DOHH2 (cell line): Measurements from ENCODE around the gene RASAL2.

Source experiments
- EZH2phosphoT487 ChIP-seq: fragments of 200-600 bp; sonication (generic); IDR thresholded peaks from 2 replicates; pipeline ENCODE4 v1.6.1; 2017; ENCODE audit warnings: borderline replicate concordance, mild to moderate bottlenecking, antibody characterized with exemption, low read length, moderate library complexity, mixed read lengths
- TF ChIP-seq, protein P1 (sequence below): fragments of 200-600 bp; sonication (generic); IDR thresholded peaks from one replicate; pipeline ENCODE4 v1.5.1; 2014; ENCODE audit warnings: antibody characterized with exemption, mild to moderate bottlenecking, low read depth, low read length; ENCODE audit not compliant: poor library complexity, severe bottlenecking

DNA sequence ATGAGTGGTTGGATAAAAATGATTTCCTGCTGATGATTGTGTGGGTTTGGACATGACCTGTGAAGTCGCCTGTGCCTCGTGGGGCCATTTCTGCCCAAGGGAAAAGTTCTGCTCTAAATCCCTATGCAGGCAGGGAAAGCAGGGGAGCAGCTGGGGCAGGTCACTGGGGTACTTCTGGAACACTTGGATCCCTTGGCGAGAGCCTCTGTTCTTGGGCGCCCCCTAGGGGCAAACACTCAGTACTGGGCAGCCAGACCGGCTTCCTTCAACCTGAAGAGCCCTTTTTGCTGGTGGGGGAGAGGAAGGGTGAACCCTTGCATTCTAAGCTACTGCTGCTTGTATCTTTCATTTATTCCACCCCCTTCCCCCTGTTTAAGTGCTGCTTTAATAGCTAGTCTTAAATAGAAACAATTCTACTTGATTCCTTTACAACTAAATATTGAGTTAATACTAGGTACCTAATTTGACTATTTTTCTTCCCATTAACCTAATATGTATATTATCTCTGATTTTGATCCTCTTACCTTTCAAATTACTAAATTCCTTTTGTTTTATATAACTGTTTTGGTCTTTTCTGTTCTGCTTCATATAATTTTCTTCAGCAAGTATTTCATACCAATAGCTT lies 407.9 kb downstream of the RASAL2 start:
- TF ChIP-seq, protein P1, sequence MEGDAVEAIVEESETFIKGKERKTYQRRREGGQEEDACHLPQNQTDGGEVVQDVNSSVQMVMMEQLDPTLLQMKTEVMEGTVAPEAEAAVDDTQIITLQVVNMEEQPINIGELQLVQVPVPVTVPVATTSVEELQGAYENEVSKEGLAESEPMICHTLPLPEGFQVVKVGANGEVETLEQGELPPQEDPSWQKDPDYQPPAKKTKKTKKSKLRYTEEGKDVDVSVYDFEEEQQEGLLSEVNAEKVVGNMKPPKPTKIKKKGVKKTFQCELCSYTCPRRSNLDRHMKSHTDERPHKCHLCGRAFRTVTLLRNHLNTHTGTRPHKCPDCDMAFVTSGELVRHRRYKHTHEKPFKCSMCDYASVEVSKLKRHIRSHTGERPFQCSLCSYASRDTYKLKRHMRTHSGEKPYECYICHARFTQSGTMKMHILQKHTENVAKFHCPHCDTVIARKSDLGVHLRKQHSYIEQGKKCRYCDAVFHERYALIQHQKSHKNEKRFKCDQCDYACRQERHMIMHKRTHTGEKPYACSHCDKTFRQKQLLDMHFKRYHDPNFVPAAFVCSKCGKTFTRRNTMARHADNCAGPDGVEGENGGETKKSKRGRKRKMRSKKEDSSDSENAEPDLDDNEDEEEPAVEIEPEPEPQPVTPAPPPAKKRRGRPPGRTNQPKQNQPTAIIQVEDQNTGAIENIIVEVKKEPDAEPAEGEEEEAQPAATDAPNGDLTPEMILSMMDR = peak; percentile 92
- no peak for TF ChIP-seq EZH2phosphoT487
